ENCODE measurements around the gene VAX1.

VAX1 gene

DNA sequence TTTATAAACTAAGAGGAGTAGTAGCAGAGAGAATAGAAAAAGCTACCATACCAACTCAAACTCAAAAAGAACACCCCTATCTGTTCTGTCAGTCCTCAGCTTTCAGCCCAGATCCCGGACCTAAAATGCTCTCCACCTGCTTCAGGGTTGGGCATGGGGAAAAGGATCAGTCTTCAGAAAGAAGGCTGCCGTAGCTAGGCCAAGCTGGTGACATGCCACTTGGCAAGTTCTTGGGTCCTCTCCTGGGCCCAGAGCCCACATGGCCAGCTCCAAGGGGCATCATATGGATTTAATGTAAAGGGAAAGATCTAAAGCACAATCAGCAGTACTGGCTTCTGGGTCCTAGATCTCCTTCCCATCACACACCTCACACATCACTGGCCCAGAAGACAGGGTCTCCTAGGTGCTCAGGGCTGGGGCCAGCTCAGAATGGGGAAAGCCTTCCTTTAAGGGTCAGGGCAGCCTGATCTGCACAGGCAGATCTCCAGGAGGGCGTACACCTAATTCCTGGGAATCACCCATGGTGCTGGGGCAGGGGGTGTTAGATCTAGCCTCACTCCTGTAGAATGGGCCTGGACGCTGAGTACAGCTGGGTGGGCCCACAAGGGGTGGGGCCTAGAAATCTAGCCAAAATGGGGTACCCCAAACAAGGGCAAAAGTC lies 2.5 kb downstream of the VAX1 start:
- H3K27me3 ChIP-seq (ENCODE audit: insufficient read depth, low read length, poor library complexity, severe bottlenecking): no peaks in the 10 kb centered on the region
- no peak overlapping the region for H3K4me2 ChIP-seq (ENCODE audit: low read depth, low read length, poor library complexity, severe bottlenecking)
- no peaks in the 10 kb centered on the region for H3K9me2 ChIP-seq (replicated peaks; ENCODE audit: low read depth, low read length)
- no peaks in the 10 kb centered on the region for H3K79me2 ChIP-seq (ENCODE audit: insufficient read depth, low read length)
- no peaks in the 10 kb centered on the region for H4K20me1 ChIP-seq (ENCODE audit: insufficient read depth, low read length, poor library complexity, severe bottlenecking)
- no peaks in the 10 kb centered on the region for H3F3A ChIP-seq (ENCODE audit: low read depth)
- H3K9ac ChIP-seq (ENCODE audit: low read depth, low read length, poor library complexity, severe bottlenecking): no peak overlapping the region
- no peaks in the 10 kb centered on the region for H3K4me1 ChIP-seq (ENCODE audit: insufficient read depth, low read length, poor library complexity, severe bottlenecking)
- no peak overlapping the region for H3K4me3 ChIP-seq (ENCODE audit: low read length, poor library complexity, severe bottlenecking)
- TF ChIP-seq CTCF (conservative IDR thresholded peaks at IDR 0.05; ENCODE audit: low read length) (no peak), EZH2phosphoT487 (IDR thresholded peaks at IDR 0.05; ENCODE audit: borderline replicate concordance) (no peak)
- no peaks in the 10 kb centered on the region for H3K36me3 ChIP-seq (ENCODE audit: insufficient read depth, low read length)
- H3K9me3 ChIP-seq (ENCODE audit: insufficient read depth, low read depth, low read length): no peaks in the 10 kb centered on the region
- no peak overlapping the region for H2AFZ ChIP-seq (ENCODE audit: low read length)

GRCh38 chr10:117135026-117135372 lies 3.1 kb downstream of the VAX1 start:
- no peak overlapping the region for H3K4me2 ChIP-seq (ENCODE audit: low read depth, low read length, poor library complexity, severe bottlenecking)
- H3K4me1 ChIP-seq (ENCODE audit: insufficient read depth, low read length, poor library complexity, severe bottlenecking): no peaks in the 10 kb centered on the region
- no peak for TF ChIP-seq EZH2phosphoT487 (IDR thresholded peaks at IDR 0.05; ENCODE audit: borderline replicate concordance)
- no peak for TF ChIP-seq CTCF (conservative IDR thresholded peaks at IDR 0.05; ENCODE audit: low read length)
- no peaks in the 10 kb centered on the region for H3K36me3 ChIP-seq (ENCODE audit: insufficient read depth, low read length)
- H4K20me1 ChIP-seq (ENCODE audit: insufficient read depth, low read length, poor library complexity, severe bottlenecking): no peaks in the 10 kb centered on the region
- no peak overlapping the region for H3K4me3 ChIP-seq (ENCODE audit: low read length, poor library complexity, severe bottlenecking)
- H3K9ac ChIP-seq (ENCODE audit: low read depth, low read length, poor library complexity, severe bottlenecking): no peak overlapping the region
- no peaks in the 10 kb centered on the region for H3K27me3 ChIP-seq (ENCODE audit: insufficient read depth, low read length, poor library complexity, severe bottlenecking)
- no peaks in the 10 kb centered on the region for H3K79me2 ChIP-seq (ENCODE audit: insufficient read depth, low read length)
- H3K9me2 ChIP-seq (replicated peaks; ENCODE audit: low read depth, low read length): no peaks in the 10 kb centered on the region
- no peaks in the 10 kb centered on the region for H3F3A ChIP-seq (ENCODE audit: low read depth)
- H2AFZ ChIP-seq (ENCODE audit: low read length): no peak overlapping the region
- no peaks in the 10 kb centered on the region for H3K9me3 ChIP-seq (ENCODE audit: insufficient read depth, low read depth, low read length)

DNA sequence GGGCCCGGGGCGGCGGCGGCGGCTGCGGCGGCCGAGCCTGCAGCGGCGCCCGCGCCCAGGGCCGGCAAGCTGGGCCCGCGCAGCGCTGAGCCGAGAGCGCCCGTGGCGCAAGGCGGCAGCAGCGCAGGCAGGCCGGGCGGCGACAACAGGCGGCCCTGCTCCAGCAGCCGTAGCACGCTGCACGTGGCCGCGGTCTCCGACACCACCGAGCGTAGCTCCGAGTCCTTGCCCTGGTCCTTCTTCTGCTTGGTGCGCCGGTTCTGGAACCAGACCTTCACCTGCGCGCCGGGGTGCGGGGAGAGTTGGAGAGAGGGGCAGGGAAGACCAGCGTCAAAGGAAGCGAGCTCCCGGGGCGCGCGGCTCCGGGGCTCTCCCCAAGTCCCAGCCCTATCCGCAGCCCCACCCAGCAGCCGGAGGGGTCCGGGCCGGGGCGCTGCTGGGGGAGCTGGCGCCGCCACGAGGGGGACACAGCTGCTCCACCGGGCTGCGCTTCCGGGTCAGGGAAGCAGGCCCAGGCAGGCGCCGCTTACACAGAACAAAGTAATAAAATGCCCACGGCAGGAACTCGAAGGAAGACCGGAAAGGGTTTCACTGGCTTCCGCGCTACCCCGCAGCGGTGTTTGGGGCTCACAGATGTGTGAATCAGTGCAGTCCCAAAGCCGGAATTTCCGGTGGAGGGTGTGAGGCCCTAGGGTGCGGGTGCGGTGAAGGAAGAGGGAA lies 3.6 kb downstream of the VAX1 start:
- Histone ChIP-seq H3K27me3 (ENCODE audit: insufficient read depth, low read length, poor library complexity, severe bottlenecking) (no peaks in the 10 kb centered on the region), H2AFZ (ENCODE audit: low read length) (no peak overlapping the region), H3K36me3 (ENCODE audit: insufficient read depth, low read length) (no peaks in the 10 kb centered on the region), H3K4me2 (ENCODE audit: low read depth, low read length, poor library complexity, severe bottlenecking) (no peak overlapping the region), H3F3A (ENCODE audit: low read depth) (no peaks in the 10 kb centered on the region), H3K4me1 (ENCODE audit: insufficient read depth, low read length, poor library complexity, severe bottlenecking) (no peaks in the 10 kb centered on the region), H3K9ac (ENCODE audit: low read depth, low read length, poor library complexity, severe bottlenecking) (no peak overlapping the region), H3K9me2 (replicated peaks; ENCODE audit: low read depth, low read length) (no peaks in the 10 kb centered on the region), H3K4me3 (ENCODE audit: low read length, poor library complexity, severe bottlenecking) (no peak overlapping the region), H3K9me3 (ENCODE audit: insufficient read depth, low read depth, low read length) (no peaks in the 10 kb centered on the region), H4K20me1 (ENCODE audit: insufficient read depth, low read length, poor library complexity, severe bottlenecking) (no peaks in the 10 kb centered on the region), H3K79me2 (ENCODE audit: insufficient read depth, low read length) (no peaks in the 10 kb centered on the region)
- TF ChIP-seq EZH2phosphoT487 (IDR thresholded peaks at IDR 0.05; ENCODE audit: borderline replicate concordance) (no peak), CTCF (conservative IDR thresholded peaks at IDR 0.05; ENCODE audit: low read length) (no peak)

All from Loucy (cell line).